ENCODE results near the gene THOC6. TPM values are rescaled to one million over a fixed set of nuclear protein-coding genes. Genes with fewer than 3 reads are reported as not detected.
A peak's percentile ranks its signal among the peaks of the same experiment; 100 is the strongest.

Gene THOC6
- total RNA-seq, 1 donor from 2014 or later = 40.1 TPM

DNA sequence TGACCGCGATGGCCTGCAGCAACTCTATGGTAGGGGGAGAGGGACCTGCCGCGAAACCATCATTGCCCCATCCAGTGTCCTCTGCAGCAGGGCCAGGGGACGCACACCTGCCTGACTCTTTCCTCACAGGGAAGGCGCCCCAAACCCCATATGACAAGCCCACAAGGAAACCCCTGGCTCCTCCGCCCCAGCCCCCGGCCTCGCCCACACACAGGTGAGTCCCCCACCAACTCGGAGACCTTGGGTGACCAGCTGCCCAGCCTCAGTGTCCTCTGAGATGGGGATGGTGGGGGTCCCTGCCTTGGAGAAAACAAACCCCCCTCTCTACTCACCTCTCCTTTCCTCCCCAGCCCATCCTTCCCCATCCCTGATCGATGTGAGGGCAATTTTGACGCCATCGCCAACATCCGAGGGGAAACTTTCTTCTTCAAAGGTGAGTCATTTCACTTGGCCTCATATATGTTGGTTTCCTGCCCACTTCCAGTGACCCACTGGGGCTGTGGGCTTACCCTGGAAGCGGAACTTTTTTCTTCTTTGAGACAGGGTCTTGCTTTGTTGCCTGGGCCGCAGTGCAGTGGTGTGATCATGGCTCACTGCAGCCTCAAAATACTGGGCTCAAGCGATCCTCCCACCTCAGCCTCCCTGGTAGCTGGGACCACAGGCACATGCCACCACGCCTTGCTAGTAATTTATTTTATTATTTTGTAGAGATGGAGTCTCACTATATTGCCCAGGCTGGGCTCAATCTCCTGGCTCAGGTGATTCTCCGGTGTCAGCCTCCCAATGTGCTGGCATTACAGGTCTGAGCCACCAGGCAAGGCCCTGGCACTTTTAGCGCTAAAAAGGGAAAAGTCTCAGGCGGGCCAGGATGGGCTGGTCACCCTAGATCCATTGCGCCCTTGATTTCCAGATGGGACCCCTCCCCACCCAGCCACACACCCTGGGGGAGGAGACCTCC, 33.6 kb downstream of the THOC6 start:
- TF ChIP-seq, protein P1, sequence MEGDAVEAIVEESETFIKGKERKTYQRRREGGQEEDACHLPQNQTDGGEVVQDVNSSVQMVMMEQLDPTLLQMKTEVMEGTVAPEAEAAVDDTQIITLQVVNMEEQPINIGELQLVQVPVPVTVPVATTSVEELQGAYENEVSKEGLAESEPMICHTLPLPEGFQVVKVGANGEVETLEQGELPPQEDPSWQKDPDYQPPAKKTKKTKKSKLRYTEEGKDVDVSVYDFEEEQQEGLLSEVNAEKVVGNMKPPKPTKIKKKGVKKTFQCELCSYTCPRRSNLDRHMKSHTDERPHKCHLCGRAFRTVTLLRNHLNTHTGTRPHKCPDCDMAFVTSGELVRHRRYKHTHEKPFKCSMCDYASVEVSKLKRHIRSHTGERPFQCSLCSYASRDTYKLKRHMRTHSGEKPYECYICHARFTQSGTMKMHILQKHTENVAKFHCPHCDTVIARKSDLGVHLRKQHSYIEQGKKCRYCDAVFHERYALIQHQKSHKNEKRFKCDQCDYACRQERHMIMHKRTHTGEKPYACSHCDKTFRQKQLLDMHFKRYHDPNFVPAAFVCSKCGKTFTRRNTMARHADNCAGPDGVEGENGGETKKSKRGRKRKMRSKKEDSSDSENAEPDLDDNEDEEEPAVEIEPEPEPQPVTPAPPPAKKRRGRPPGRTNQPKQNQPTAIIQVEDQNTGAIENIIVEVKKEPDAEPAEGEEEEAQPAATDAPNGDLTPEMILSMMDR (conservative IDR thresholded peaks at IDR 0.05) = no peak
- Mint-ChIP-seq H3K27me3 (peaks cover 5% of the 10 kb centered on the region), H3K27ac (no peak overlapping the region), H3K4me3 (peak overlapping the region; percentile 28), H3K36me3 (peaks cover 6% of the 10 kb centered on the region), H3K9me3 (no peaks in the 10 kb centered on the region), H3K4me1 (ENCODE audit: unreplicated experiment) (no peaks in the 10 kb centered on the region)
- no peak for DNase-seq (ENCODE audit: extremely low spot score, unreplicated experiment)

DNA sequence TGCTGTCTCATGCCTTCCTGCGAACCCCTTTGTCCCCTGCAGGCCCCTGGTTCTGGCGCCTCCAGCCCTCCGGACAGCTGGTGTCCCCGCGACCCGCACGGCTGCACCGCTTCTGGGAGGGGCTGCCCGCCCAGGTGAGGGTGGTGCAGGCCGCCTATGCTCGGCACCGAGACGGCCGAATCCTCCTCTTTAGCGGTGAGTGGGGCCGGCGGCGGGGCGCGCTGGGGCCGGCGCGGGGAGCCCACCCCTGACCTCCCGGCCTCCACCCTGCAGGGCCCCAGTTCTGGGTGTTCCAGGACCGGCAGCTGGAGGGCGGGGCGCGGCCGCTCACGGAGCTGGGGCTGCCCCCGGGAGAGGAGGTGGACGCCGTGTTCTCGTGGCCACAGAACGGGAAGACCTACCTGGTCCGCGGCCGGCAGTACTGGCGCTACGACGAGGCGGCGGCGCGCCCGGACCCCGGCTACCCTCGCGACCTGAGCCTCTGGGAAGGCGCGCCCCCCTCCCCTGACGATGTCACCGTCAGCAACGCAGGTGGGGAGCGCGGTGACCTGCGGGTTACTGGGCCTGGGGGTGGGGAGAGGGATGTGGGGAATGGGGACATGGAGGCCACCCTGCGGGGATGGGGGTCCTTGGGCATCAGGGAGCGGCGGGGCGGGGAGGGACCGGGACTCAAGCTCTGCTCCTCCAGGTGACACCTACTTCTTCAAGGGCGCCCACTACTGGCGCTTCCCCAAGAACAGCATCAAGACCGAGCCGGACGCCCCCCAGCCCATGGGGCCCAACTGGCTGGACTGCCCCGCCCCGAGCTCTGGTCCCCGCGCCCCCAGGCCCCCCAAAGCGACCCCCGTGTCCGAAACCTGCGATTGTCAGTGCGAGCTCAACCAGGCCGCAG, 34.5 kb downstream of the THOC6 start:
- Mint-ChIP-seq H3K4me1 (ENCODE audit: unreplicated experiment) (no peaks in the 10 kb centered on the region), H3K36me3 (peaks cover 6% of the 10 kb centered on the region), H3K9me3 (no peaks in the 10 kb centered on the region), H3K27ac (no peak overlapping the region), H3K27me3 (peaks cover 5% of the 10 kb centered on the region), H3K4me3 (peak overlapping the region; percentile 86)
- TF ChIP-seq, protein P1 (conservative IDR thresholded peaks at IDR 0.05) = no peak
- DNase-seq (ENCODE audit: extremely low spot score, unreplicated experiment) = no peak

DNA sequence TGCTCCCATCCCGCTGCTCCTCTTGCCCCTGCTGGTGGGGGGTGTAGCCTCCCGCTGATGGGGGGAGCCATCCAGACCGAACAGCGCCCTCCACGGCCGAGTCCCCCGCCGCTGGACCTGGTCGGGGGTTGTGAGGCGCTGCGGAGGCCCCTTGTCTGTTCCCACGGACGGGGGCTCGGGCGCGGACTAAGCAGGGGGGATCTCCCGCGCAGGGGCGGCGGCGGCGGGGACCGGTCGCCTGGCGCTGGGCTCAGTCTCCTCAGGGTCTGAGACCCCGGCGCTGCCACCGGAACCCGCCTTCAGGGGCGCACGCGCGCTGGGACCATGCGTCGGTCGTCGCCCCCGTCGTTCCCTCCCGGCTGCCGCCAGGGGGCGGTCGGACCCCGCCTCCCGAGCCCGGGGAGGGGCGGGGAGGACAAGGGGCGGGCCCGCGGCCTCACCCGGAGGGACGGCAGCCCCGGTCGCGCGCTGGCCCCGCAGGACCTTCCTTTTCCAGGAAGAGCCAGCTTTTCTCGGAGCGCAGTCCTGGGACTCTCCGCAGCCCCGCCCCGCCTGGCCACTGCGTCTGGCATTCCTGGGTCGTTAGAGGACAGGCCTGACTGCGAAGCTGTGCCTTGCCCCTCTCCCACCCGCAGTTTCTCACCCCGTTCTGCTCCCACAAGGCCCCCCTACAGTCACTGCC, 35.3 kb downstream of the THOC6 start:
- DNase-seq (ENCODE audit: extremely low spot score, unreplicated experiment) = peak; percentile 93
- Mint-ChIP-seq H3K4me3 (peak overlapping the region; percentile 86), H3K27me3 (no peaks in the 10 kb centered on the region), H3K27ac (peak overlapping the region; percentile 84), H3K36me3 (no peaks in the 10 kb centered on the region), H3K9me3 (no peaks in the 10 kb centered on the region), H3K4me1 (ENCODE audit: unreplicated experiment) (no peaks in the 10 kb centered on the region)
- TF ChIP-seq, protein P1 (conservative IDR thresholded peaks at IDR 0.05) = peak; percentile 96

DNA sequence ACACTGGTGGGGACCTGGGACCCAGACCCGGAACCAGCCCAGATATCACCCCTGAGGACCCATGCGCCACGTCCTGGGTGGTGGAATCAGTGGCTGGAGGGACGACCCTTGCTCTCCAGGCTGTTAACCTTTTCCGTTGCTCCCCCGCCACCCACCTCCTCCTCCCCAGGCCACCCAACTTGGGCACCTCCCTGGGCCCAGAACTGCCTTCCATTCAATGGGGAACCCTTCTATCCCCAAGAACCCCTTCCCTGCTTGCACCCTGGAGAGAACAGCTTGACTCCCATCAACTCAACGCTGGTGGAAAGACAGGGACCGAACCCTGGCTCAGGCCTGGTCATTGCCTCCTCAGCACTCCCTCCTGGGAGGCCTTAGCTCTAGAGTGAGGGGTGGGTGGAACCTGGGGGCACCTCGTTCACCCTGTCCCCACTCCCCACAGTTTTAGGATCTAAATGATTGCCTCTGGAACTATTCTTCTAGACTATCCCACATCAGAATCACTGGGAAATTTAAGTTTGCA, 35.9 kb downstream of the THOC6 start:
- H3K27ac Mint-ChIP-seq = peak overlapping the region; percentile 84
- H3K27me3 Mint-ChIP-seq = no peaks in the 10 kb centered on the region
- no peak for DNase-seq (ENCODE audit: extremely low spot score, unreplicated experiment)
- no peaks in the 10 kb centered on the region for H3K4me1 Mint-ChIP-seq (ENCODE audit: unreplicated experiment)
- no peaks in the 10 kb centered on the region for H3K9me3 Mint-ChIP-seq
- H3K4me3 Mint-ChIP-seq = peak overlapping the region; percentile 86
- no peaks in the 10 kb centered on the region for H3K36me3 Mint-ChIP-seq
- TF ChIP-seq, protein P1 (conservative IDR thresholded peaks at IDR 0.05) = no peak

Measured in type B pancreatic cell (in vitro differentiated cells).